Activated naive CD4-positive, alpha-beta T cell treated with anti-CD3 and anti-CD28 coated beads for 36 hours (primary cell): ENCODE measurements around the gene OXSR1. TPM values are rescaled to one million over a fixed set of nuclear protein-coding genes. Genes with fewer than 3 reads are reported as not detected.
A peak's percentile ranks its signal among the peaks of the same experiment; 100 is the strongest.

Source experiments
- CTCF ChIA-PET: fragments of 350-600 bp; sonication (Branson Sonifier 250); formaldehyde crosslinking; loops from one replicate; lab custom pipeline; 2021; ENCODE audit warnings: antibody characterized with exemption; lab: Charles Lee
- DNase-seq: peaks from one replicate; pipeline ENCODE4 v3.0.0-alpha.2; 2020
- H3K27ac Mint-ChIP-seq: one replicate; pipeline ENCODE4 v1.8.0; 2021; ENCODE audit warnings: mild to moderate bottlenecking, mixed read lengths
- H3K27me3 Mint-ChIP-seq: one replicate; pipeline ENCODE4 v1.8.0; 2021; ENCODE audit warnings: low read depth, mixed read lengths
- H3K36me3 Mint-ChIP-seq: one replicate; pipeline ENCODE4 v1.8.0; 2021; ENCODE audit warnings: low read depth, mixed read lengths
- H3K4me1 Mint-ChIP-seq: one replicate; pipeline ENCODE4 v1.8.0; 2021; ENCODE audit warnings: low read depth, mixed read lengths
- H3K4me3 Mint-ChIP-seq: one replicate; pipeline ENCODE4 v1.8.0; 2021; ENCODE audit warnings: mild to moderate bottlenecking, moderate library complexity, mixed read lengths
- H3K9me3 Mint-ChIP-seq: one replicate; pipeline ENCODE4 v1.8.0; 2021; ENCODE audit warnings: mixed read lengths
- intact Hi-C: fragments of 100-400 bp; cut with micrococcal nuclease; formaldehyde crosslinking; loops from one replicate; pipeline ENCODE4 v1.15.1; 2023
- total RNA-seq, 2 experiments: library from RNA; stranded (reverse); gene quantifications; one replicate each; pipeline ENCODE4 v1.2.3, GENCODE V29; 2021

The OXSR1 gene
- total RNA-seq, 2 experiments from 2014 or later: 33.8 to 35.0 TPM

- Mint-ChIP-seq H3K36me3 (peaks cover 7% of the 10 kb centered on the region), H3K27ac (peak overlapping the region; percentile 46), H3K9me3 (no peaks in the 10 kb centered on the region), H3K4me1 (peaks cover 27% of the 10 kb centered on the region), H3K27me3 (no peaks in the 10 kb centered on the region), H3K4me3 (peak overlapping the region; percentile 15)
- DNase-seq: peak; percentile 27
- CTCF ChIA-PET: interaction anchor here (0.7 to 4.0 kb wide), 8 partner anchors 8 to 198 kb away, joined by 3 to 19 read pairs (median 4); no protein-coding TSS in a partner anchor
- intact Hi-C loops: no loop called here
Observed at GRCh38 chr3:38163117-38163840, 2.1 kb upstream of the OXSR1 start.

DNA sequence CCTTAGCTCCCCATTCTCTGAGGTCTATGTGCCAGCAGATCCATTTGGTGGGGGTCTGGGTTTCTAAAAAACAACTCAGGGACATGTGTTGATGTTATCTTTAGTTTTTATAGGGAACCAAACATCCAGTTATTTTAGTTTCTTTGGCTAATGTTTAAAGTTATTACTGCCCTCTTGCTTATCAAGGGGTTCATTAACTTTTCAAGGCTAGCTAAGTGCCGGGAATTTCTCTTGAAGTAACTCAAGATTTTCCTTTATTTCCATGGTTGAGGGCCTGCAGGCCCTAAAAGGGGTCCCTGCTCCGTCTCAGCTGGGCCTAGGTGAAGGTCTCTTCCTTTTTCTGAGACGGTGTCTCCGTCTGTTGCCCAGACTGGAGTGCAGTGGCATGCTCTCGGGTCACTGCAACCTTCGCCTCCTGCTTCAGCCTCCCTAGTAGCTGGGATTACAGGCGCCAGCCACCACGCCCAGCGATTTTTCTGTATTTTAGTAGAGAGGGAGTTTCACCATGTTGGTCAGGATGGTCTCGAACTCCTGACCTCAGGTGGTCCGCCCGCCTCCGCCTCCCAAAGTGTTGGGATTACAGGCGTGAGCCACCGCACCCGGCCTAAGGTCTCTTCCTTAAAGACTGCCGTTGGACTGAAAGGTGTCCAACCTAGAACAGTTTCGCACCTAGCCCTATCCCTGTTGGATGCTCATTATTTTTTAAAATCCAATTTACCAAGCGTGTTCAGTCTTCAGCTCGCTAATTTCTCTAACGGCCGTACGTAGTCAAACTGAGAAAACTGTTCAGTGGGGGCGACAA lies 1.3 kb upstream of the OXSR1 start:
- peak overlapping the region; percentile 93 for H3K4me3 Mint-ChIP-seq
- no peaks in the 10 kb centered on the region for H3K9me3 Mint-ChIP-seq
- intact Hi-C loops: loop anchor here (2.0 kb wide), 2 partner anchors 13 to 47 kb away; no protein-coding TSS in a partner anchor
- no peak for DNase-seq
- H3K27me3 Mint-ChIP-seq: no peaks in the 10 kb centered on the region
- H3K4me1 Mint-ChIP-seq: peaks cover 33% of the 10 kb centered on the region
- peak overlapping the region; percentile 99 for H3K27ac Mint-ChIP-seq
- CTCF ChIA-PET: interaction anchor here (1.0 to 4.0 kb wide), 6 partner anchors 8 to 135 kb away, joined by 3 to 19 read pairs (median 6); no protein-coding TSS in a partner anchor
- H3K36me3 Mint-ChIP-seq: peaks cover 7% of the 10 kb centered on the region

DNA sequence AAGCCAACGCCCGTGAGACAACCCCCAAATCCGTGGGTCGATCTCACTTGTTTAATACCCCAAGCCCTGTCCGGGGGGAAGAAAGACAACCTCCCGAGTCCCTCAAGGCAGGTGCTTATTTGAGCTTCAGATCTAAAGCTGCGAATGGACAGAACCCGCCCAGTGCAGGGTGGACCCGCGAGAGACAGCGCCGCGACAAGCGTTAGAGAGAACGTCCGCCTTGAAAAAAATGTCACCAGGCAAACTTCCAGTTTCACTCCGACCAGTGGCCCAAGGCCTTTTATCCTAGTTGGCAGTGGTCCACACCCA lies 740 bp upstream of the OXSR1 start:
- peaks cover 7% of the 10 kb centered on the region for H3K36me3 Mint-ChIP-seq
- CTCF ChIA-PET: interaction anchor here (0.7 to 4.0 kb wide), 4 partner anchors 11 to 134 kb away, joined by 3 to 19 read pairs (median 10); no protein-coding TSS in a partner anchor
- peak overlapping the region; percentile 93 for H3K4me3 Mint-ChIP-seq
- H3K27ac Mint-ChIP-seq: peak overlapping the region; percentile 99
- DNase-seq: no peak
- intact Hi-C loops: loop anchor here (2.0 kb wide), 2 partner anchors 14 to 46 kb away; no protein-coding TSS in a partner anchor
- no peaks in the 10 kb centered on the region for H3K27me3 Mint-ChIP-seq
- H3K9me3 Mint-ChIP-seq: no peaks in the 10 kb centered on the region
- H3K4me1 Mint-ChIP-seq: peaks cover 39% of the 10 kb centered on the region

- peak overlapping the region; percentile 99 for H3K27ac Mint-ChIP-seq
- CTCF ChIA-PET: interaction anchor here (0.8 to 4.0 kb wide), 3 partner anchors 12 to 116 kb away, joined by 5 to 19 read pairs (median 6); partner anchors contain the start of genes ACAA1 and SLC22A14
- no peaks in the 10 kb centered on the region for H3K27me3 Mint-ChIP-seq
- no peaks in the 10 kb centered on the region for H3K9me3 Mint-ChIP-seq
- intact Hi-C loops: loop anchor here (1.0 to 2.0 kb wide), 9 partner anchors 8 to 1173 kb away; partner anchors contain the start of genes ACAA1, DLEC1, EPM2AIP1 and MLH1
- peaks cover 7% of the 10 kb centered on the region for H3K36me3 Mint-ChIP-seq
- peak overlapping the region; percentile 93 for H3K4me3 Mint-ChIP-seq
- peaks cover 47% of the 10 kb centered on the region for H3K4me1 Mint-ChIP-seq
- DNase-seq: peak; percentile 48
Observed at GRCh38 chr3:38165722-38166387, 518 bp downstream of the OXSR1 start.

DNA sequence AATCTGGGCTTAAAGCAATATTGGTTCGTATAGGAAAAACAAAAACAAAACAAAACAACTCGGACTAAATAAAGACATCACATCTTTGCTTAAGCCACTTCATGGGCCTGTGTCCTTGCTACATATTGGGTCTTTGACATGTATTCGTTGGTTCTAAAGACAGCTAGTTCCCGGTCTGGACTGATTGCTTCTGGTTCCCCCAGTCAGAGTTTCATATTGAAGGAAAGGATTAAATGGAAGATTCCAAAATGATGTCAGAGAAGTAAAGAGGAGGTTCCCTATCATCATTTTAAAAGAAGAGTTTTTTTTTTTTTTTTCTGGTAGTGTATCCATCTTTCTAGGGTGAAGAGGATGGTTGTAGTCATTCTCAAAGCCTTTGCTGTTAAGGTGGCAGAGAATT lies 2.3 kb downstream of the OXSR1 start:
- no peak overlapping the region for H3K4me3 Mint-ChIP-seq
- CTCF ChIA-PET: interaction anchor here (0.9 kb wide), 1 partner anchor 10 kb away, joined by 5 read pairs; no protein-coding TSS in a partner anchor
- no peaks in the 10 kb centered on the region for H3K27me3 Mint-ChIP-seq
- intact Hi-C loops: no loop called here
- DNase-seq: no peak
- no peaks in the 10 kb centered on the region for H3K9me3 Mint-ChIP-seq
- no peak overlapping the region for H3K27ac Mint-ChIP-seq
- peaks cover 63% of the 10 kb centered on the region for H3K4me1 Mint-ChIP-seq
- peaks cover 7% of the 10 kb centered on the region for H3K36me3 Mint-ChIP-seq

DNA sequence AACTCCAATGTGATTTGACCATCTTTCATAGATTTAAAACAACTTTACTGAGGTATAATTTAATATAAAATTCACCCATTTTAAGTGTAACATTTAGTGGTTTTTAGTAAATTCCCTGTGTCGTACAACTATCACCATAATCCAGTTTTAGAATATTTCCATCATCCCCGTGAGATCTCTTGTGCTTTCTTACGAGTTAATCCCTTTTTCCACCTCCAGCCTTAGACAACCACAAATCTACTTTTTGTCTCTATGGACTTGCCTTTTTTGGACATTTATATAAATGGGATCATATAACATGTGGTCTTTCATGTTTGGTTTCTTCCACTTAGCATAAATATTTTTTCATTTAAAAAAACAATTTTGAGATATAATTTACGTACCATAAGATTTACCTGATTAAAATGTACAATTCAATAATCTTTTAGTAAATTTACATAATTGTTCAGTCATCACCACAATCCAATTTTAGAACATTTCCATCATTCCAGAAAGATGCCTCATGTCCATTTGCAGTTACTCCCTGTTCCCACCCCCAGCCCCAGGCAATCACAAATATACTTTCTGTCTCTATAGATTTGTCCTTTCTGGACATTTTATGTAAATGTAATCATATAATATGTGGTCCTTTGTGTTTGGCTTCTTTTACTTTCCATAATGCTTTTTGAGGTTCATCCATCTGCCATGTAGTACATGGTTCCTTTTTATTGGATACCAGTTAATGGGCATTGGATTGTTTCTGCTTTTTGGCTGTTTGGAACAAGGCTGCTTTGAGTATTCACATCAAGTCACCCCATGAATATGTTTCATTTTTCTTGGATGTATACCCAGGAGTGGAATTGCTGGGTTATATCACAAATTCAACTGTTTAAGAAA lies 3.1 kb downstream of the OXSR1 start:
- CTCF ChIA-PET: interaction anchor here (0.9 kb wide), 1 partner anchor 9 kb away, joined by 5 read pairs; no protein-coding TSS in a partner anchor
- no peak overlapping the region for H3K27ac Mint-ChIP-seq
- H3K4me1 Mint-ChIP-seq: peaks cover 71% of the 10 kb centered on the region
- H3K27me3 Mint-ChIP-seq: no peaks in the 10 kb centered on the region
- no peak for DNase-seq
- intact Hi-C loops: no loop called here
- H3K9me3 Mint-ChIP-seq: no peaks in the 10 kb centered on the region
- no peak overlapping the region for H3K4me3 Mint-ChIP-seq
- peaks cover 7% of the 10 kb centered on the region for H3K36me3 Mint-ChIP-seq

GRCh38 chr3:38169027-38169317 lies 3.6 kb downstream of the OXSR1 start:
- CTCF ChIA-PET: no interaction called here
- H3K27ac Mint-ChIP-seq: peak overlapping the region; percentile 6
- peaks cover 76% of the 10 kb centered on the region for H3K4me1 Mint-ChIP-seq
- no peaks in the 10 kb centered on the region for H3K9me3 Mint-ChIP-seq
- no peak for DNase-seq
- peaks cover 7% of the 10 kb centered on the region for H3K36me3 Mint-ChIP-seq
- intact Hi-C loops: no loop called here
- H3K4me3 Mint-ChIP-seq: no peak overlapping the region
- no peaks in the 10 kb centered on the region for H3K27me3 Mint-ChIP-seq

- peaks cover 84% of the 10 kb centered on the region for H3K4me1 Mint-ChIP-seq
- H3K4me3 Mint-ChIP-seq: no peak overlapping the region
- no peaks in the 10 kb centered on the region for H3K9me3 Mint-ChIP-seq
- DNase-seq: no peak
- no peak overlapping the region for H3K27ac Mint-ChIP-seq
- intact Hi-C loops: no loop called here
- CTCF ChIA-PET: interaction anchor here (1.0 to 2.4 kb wide), 2 partner anchors 17 to 176 kb away, joined by 3 to 6 read pairs; partner anchors contain the start of gene XYLB
- H3K27me3 Mint-ChIP-seq: no peaks in the 10 kb centered on the region
- peaks cover 7% of the 10 kb centered on the region for H3K36me3 Mint-ChIP-seq
Observed at GRCh38 chr3:38170722-38171121, 5.4 kb downstream of the OXSR1 start.

DNA sequence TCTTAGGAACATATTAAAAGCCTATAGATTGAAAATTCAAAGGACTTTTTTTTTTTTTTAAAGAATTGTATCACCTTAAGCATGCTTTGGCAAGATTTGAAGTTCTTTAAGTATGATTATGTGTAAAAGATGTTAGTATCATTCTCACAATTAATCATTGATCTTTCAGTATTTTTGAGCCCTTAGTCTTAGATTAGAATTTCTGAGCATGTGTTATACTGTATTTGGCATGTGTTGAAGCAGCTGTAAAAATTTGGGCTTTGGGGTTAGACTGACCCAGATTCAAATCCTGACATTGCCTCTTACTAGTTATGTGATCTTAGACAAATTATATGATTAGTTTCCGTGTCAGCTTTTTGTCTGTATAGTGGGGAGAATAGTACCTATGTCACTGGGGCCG lies 6.3 kb downstream of the OXSR1 start:
- Mint-ChIP-seq H3K4me3 (no peak overlapping the region), H3K4me1 (peaks cover 80% of the 10 kb centered on the region), H3K9me3 (no peaks in the 10 kb centered on the region), H3K27me3 (no peaks in the 10 kb centered on the region), H3K27ac (no peak overlapping the region), H3K36me3 (peaks cover 1% of the 10 kb centered on the region)
- DNase-seq: no peak
- intact Hi-C loops: no loop called here
- CTCF ChIA-PET: interaction anchor here (0.7 to 2.4 kb wide), 3 partner anchors 9 to 175 kb away, joined by 3 to 6 read pairs (median 3); partner anchors contain the start of gene XYLB

DNA sequence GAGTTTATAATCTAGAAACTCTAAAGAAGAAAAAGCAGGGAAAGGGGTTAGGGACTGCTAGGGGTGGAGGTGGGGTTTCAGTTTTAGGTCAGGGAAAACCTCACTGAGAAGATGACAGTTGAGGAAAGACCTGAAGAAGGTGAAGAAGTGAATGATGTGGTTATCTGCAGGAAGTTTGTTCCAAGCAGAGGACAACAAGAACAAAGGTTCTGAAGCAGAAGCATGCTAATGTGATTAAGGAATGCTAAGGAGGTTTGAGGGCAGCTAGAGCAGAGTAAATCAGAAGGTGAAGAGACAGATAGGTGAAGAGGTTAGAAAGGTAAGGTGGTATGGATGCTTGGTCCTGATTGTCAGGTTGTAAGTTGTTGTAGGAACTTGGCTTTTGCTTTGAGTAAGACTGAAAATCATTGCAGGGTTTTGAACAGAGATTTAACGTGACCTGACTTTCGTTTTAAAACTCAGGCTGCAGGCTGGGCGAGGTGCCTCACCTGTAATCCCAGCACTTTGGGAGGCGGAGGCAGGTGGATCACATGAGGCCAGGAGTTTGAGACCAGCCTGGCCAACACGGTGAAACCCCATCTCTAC lies 8.6 kb downstream of the OXSR1 start:
- H3K4me3 Mint-ChIP-seq: no peak overlapping the region
- H3K27ac Mint-ChIP-seq: no peak overlapping the region
- intact Hi-C loops: loop anchor here (1.0 to 2.0 kb wide), 3 partner anchors 9 to 33 kb away; partner anchors contain the start of gene OXSR1
- H3K9me3 Mint-ChIP-seq: no peaks in the 10 kb centered on the region
- H3K27me3 Mint-ChIP-seq: no peaks in the 10 kb centered on the region
- DNase-seq: no peak
- peaks cover 63% of the 10 kb centered on the region for H3K4me1 Mint-ChIP-seq
- peaks cover 7% of the 10 kb centered on the region for H3K36me3 Mint-ChIP-seq
- CTCF ChIA-PET: no interaction called here

DNA sequence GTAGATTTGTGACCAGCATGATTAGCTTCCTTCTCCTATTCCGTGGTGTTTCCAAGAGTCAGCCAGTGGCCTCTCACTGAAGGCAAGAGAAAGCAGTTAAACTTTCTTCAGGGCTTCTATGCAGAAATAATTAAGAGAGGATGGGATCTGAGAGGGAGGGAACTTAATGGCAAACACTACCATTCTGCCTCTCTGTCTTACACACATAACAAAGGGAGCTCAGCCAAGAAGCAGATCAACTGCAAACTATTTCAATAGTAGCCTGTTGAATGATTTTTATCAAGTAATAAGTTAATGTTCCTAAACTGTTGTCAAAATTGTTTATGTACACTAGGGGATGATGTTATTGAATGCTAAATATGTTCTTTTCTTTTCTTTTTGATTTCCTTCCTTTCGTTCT lies 11.8 kb downstream of the OXSR1 start:
- CTCF ChIA-PET: interaction anchor here (0.8 kb wide), 1 partner anchor 10 kb away, joined by 5 read pairs; no protein-coding TSS in a partner anchor
- Mint-ChIP-seq H3K27ac (no peak overlapping the region), H3K4me1 (peaks cover 45% of the 10 kb centered on the region), H3K27me3 (no peaks in the 10 kb centered on the region), H3K4me3 (no peak overlapping the region), H3K9me3 (no peaks in the 10 kb centered on the region), H3K36me3 (peaks cover 12% of the 10 kb centered on the region)
- intact Hi-C loops: no loop called here
- DNase-seq: no peak
